ENCODE measurements around the gene PAPSS2. TPM values are rescaled to one million over a fixed set of nuclear protein-coding genes. Genes with fewer than 3 reads are reported as not detected.

PAPSS2 gene
- total and polyA plus RNA-seq, 9 donors = 5.8 to 14.5 (median 10.4) TPM

DNA sequence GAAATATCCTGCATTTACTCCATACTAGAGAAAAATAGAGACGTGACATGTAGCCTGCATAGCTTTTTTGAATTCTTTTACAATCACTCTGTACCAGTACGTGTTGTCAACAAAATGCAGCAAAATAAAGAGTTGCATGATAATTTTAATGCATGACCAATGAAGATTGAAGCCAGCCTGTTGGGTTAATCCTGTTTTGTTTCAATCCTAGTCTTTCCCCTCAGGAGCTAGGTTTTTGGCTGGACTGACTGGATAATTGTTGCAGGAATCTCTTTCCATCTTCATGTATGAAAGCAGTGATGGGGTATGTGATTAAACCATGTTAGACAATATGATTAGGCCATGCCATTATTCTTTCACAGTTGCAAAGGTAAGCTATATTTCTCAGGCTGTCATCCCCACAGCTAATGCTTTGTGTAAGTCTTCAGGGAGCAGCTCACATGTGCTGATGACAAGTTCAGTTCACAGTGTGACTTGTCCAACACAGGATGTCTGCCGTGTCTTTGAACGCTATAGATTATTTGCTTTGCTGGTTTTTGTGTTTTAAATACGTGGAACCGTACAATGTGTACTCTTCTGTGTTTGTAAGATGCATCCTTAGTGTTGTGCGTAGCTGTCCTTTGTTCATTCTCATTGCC, 24.4 kb downstream of the PAPSS2 start:
- Histone ChIP-seq H3K4me3 (ENCODE audit: low read length) (no peak overlapping the region), H3K27ac (ENCODE audit: low read length) (no peak overlapping the region), H3K27me3 (ENCODE audit: control insufficient read depth, insufficient read depth, low read length) (no peaks in the 10 kb centered on the region), H3K36me3 (ENCODE audit: control insufficient read depth, insufficient read depth, low read length) (no peaks in the 10 kb centered on the region), H3K4me1 (ENCODE audit: control insufficient read depth, insufficient read depth, low read length) (no peaks in the 10 kb centered on the region), H3K9me3 (replicated peaks; ENCODE audit: control insufficient read depth, low read depth, low read length) (no peaks in the 10 kb centered on the region)
- WGBS (ENCODE audit: insufficient coverage) = 74% methylated on average over 3 of the region's 7 CpGs
- no peak for DNase-seq

DNA sequence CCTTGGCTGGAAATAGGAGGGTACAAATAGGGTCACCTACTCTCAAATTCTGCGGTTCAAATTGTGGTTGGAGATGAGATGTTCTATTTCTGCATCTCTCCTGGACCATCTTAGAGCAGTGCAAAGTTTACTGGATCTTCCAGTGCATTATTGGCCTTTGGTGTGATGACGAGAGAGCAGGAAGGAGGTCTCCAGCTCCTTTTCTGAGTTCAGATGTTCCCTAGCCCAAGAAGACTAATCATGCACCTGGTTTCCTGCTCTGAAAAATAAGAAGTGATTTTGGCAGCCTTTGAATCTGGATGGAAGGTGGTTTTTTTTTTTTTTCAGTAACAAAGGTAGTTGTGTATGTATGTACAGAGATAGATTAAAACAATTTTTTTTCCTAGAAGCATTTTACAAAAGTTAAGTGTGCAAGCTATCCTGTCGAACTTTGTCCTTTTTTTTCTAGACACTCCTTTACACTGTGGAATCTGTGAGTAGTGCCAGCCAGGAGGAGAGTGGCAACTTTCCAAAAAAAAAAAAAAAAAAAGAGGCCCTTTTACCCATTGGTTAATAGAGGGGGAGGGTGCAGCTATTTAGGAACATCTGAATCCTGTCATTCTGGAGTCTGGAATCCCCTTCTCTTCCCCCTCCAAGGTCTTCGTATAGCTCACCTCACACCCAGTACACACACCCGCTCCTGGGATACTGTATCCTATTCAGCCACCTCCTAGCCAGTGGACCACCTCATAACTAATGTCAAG, 26.3 kb downstream of the PAPSS2 start:
- Histone ChIP-seq H3K9me3 (replicated peaks; ENCODE audit: control insufficient read depth, low read depth, low read length) (no peaks in the 10 kb centered on the region), H3K36me3 (ENCODE audit: control insufficient read depth, insufficient read depth, low read length) (no peaks in the 10 kb centered on the region), H3K27me3 (ENCODE audit: control insufficient read depth, insufficient read depth, low read length) (no peaks in the 10 kb centered on the region), H3K4me3 (ENCODE audit: low read length) (no peak overlapping the region), H3K27ac (ENCODE audit: low read length) (no peak overlapping the region), H3K4me1 (ENCODE audit: control insufficient read depth, insufficient read depth, low read length) (no peaks in the 10 kb centered on the region)
- WGBS (ENCODE audit: insufficient coverage) = no CpG with 5 or more reads among the region's 5 CpGs
- no peak for DNase-seq

DNA sequence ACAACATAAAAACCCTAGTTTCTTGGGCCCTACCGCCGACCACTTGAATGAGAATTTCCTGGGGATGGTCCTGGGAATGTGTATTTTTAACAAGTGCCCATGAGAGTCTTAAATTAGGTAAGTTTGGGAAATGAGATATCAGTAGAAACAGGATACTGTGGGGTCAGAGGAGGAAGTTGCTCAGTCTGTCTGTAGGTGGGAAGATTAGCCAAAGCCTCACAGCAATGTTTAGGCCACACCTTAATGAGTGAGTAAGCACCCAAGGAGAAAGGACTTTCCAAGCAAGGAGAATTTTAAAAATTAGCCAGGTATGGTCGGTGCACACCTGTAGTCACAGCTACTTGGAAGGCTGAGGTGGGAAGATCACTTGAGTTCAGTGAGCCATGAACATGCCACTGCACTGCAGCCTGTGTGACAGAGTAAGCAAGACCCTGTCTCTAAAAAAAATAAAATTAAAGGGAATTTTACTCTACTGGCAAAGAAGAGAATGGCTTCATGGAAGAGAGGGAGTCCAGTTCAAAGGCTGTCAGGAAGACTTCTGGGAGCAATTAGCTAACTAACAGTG, 31.9 kb downstream of the PAPSS2 start:
- Histone ChIP-seq H3K4me1 (ENCODE audit: control insufficient read depth, insufficient read depth, low read length) (no peaks in the 10 kb centered on the region), H3K9me3 (replicated peaks; ENCODE audit: control insufficient read depth, low read depth, low read length) (no peaks in the 10 kb centered on the region), H3K4me3 (ENCODE audit: low read length) (no peak overlapping the region), H3K36me3 (ENCODE audit: control insufficient read depth, insufficient read depth, low read length) (no peaks in the 10 kb centered on the region), H3K27ac (ENCODE audit: low read length) (no peak overlapping the region), H3K27me3 (ENCODE audit: control insufficient read depth, insufficient read depth, low read length) (no peaks in the 10 kb centered on the region)
- 92% methylated on average over 1 of the region's 3 CpGs for WGBS (ENCODE audit: insufficient coverage)
- DNase-seq = no peak

DNA sequence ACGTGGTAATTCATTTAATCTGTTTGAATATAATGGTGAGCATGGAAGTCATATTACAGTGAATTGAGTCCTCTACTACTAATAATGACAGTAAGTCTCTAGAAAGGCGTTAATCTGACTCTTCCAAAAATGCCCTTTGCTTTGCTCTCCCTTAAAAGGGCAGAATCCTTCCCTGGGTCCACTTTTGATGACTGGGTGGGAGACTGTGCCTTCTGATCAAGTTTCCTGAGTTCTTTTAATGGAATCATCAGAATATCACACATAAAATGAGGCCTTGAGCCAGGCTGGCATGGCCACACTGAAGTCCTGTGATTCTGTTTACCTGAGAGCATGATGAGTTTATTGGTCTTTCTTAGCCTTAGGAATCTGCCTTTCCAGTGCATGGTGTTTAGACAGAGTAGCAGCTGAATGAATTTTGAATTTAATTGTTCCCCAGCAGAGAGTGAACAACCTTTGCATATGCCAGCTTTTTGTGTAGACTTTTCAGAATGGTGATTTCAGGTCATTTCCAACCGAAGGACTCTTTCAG, 33.3 kb downstream of the PAPSS2 start:
- no CpG with 5 or more reads among the region's 3 CpGs for WGBS (ENCODE audit: insufficient coverage)
- H3K36me3 ChIP-seq (ENCODE audit: control insufficient read depth, insufficient read depth, low read length) = no peaks in the 10 kb centered on the region
- no peak overlapping the region for H3K4me3 ChIP-seq (ENCODE audit: low read length)

DNA sequence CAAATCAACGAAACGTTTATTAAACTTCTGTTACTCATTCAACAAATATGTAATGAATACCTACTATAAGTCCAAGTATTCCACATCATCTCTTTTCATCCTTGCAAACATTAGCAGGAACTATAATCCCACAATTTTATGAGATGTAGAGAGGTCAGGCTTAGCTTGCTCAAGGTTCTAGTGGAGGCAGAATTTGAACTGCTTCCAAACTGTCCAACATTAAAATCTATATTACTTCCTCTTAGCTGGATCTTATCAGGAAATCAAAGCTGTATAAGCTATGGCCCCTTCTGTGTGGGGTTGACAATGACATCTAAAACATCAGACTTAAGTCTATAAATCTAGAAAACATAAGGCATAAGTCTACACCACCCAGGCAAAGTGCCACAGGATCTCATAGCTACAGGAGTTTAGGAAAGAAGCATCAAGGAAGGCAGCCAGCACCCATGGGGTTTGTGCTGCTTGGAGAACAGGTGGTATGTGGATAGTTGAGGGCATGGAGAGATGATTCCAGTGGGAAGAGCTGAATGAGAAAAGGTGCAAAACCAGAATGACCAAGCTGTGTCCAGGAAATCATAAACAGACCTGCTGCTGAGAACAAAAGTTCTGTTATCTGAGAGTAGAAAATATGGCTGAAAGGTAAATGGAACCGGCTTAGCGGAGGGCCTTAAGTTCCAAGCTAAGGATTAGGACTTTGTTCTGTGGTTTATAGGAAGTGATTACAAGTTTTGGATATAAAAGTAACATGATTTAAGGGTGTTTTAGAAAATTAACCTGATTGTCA, 34.5 kb downstream of the PAPSS2 start:
- no peak overlapping the region for H3K4me3 ChIP-seq (ENCODE audit: low read length)
- DNase-seq = no peak
- no peaks in the 10 kb centered on the region for H3K9me3 ChIP-seq (replicated peaks; ENCODE audit: control insufficient read depth, low read depth, low read length)
- H3K4me1 ChIP-seq (ENCODE audit: control insufficient read depth, insufficient read depth, low read length) = no peaks in the 10 kb centered on the region
- 96% methylated on average over 2 of the region's 4 CpGs for WGBS (ENCODE audit: insufficient coverage)
- H3K36me3 ChIP-seq (ENCODE audit: control insufficient read depth, insufficient read depth, low read length) = no peaks in the 10 kb centered on the region
- H3K27ac ChIP-seq (ENCODE audit: low read length) = no peak overlapping the region
- no peaks in the 10 kb centered on the region for H3K27me3 ChIP-seq (ENCODE audit: control insufficient read depth, insufficient read depth, low read length)

More for the DNA sequence above, 33.3 kb downstream of the PAPSS2 start:
- DNase-seq = no peak
- Histone ChIP-seq H3K9me3 (replicated peaks; ENCODE audit: control insufficient read depth, low read depth, low read length) (no peaks in the 10 kb centered on the region), H3K27ac (ENCODE audit: low read length) (no peak overlapping the region), H3K27me3 (ENCODE audit: control insufficient read depth, insufficient read depth, low read length) (no peaks in the 10 kb centered on the region), H3K4me1 (ENCODE audit: control insufficient read depth, insufficient read depth, low read length) (no peaks in the 10 kb centered on the region)

DNA sequence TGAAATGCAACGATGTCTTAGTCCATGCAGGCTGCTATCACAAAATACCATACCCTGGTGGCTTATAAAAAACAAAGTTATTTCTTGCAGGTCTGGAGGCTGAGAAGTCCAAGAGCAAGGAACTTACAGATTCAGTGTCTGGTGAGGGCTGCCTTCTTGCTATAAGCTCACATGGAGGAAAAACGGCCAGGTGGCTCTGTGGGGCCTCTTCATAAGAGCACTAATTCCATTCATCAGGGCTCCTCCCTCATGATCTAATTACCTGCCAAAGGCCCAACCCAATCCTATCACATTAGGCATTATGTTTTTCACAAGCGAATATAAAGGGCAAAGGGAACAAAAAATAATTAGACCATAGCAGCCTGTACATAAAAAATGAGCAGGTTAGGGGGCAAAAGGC, 35.4 kb downstream of the PAPSS2 start:
- WGBS (ENCODE audit: insufficient coverage) = 80% methylated on average over 1 of the region's 3 CpGs

DNA sequence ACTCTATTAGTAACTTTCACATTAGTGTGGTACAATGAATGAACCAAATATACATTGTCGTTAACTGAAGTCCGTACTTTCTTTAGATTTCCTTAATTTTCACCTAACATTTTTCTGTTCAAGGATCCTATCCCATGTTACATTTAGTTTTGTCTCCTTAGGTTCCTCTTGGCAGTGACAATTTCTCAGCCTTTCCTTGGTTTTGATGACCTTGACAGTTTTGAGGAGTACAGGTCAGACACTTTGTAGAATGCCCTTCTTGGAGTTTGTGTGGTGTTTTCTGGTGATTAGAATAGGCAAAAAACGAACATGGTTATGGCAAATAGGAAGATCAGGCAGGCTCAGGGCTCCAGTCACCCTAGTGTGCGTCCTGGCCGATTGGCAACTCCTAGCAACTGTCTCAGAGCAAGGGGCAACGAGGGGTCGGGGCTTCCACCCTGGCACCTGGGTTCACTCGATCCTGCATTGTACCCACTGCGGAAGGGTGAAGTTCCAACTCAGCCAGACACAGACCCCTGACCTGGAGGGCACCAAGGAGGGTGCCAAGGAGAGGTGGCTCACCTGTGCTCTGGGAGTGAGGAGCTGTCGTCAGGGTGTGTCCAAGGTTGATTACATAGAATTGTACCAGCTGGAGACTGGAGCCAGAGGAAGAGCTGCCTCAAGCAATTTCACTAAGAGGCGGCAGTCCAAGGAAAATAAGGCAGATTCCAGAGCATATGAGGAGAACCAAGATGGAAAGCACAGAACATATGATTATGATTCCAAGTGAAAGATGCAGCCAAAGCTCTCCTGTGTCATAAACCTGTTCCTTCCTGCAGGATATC, 37.5 kb downstream of the PAPSS2 start:
- whole genome bisulfite sequencing (ENCODE audit: insufficient coverage) = 85% methylated on average over 7 of the region's 11 CpGs
- Histone ChIP-seq H3K4me1 (ENCODE audit: control insufficient read depth, insufficient read depth, low read length) (no peaks in the 10 kb centered on the region), H3K27me3 (ENCODE audit: control insufficient read depth, insufficient read depth, low read length) (no peaks in the 10 kb centered on the region), H3K27ac (ENCODE audit: low read length) (no peak overlapping the region), H3K36me3 (ENCODE audit: control insufficient read depth, insufficient read depth, low read length) (no peaks in the 10 kb centered on the region), H3K9me3 (replicated peaks; ENCODE audit: control insufficient read depth, low read depth, low read length) (no peaks in the 10 kb centered on the region), H3K4me3 (ENCODE audit: low read length) (no peak overlapping the region)
- DNase-seq = no peak

More for the DNA sequence above, 35.4 kb downstream of the PAPSS2 start:
- H3K27ac ChIP-seq (ENCODE audit: low read length) = no peak overlapping the region
- H3K9me3 ChIP-seq (replicated peaks; ENCODE audit: control insufficient read depth, low read depth, low read length) = no peaks in the 10 kb centered on the region
- no peak overlapping the region for H3K4me3 ChIP-seq (ENCODE audit: low read length)
- no peaks in the 10 kb centered on the region for H3K27me3 ChIP-seq (ENCODE audit: control insufficient read depth, insufficient read depth, low read length)
- H3K4me1 ChIP-seq (ENCODE audit: control insufficient read depth, insufficient read depth, low read length) = no peaks in the 10 kb centered on the region
- DNase-seq = no peak
- H3K36me3 ChIP-seq (ENCODE audit: control insufficient read depth, insufficient read depth, low read length) = no peaks in the 10 kb centered on the region

DNA sequence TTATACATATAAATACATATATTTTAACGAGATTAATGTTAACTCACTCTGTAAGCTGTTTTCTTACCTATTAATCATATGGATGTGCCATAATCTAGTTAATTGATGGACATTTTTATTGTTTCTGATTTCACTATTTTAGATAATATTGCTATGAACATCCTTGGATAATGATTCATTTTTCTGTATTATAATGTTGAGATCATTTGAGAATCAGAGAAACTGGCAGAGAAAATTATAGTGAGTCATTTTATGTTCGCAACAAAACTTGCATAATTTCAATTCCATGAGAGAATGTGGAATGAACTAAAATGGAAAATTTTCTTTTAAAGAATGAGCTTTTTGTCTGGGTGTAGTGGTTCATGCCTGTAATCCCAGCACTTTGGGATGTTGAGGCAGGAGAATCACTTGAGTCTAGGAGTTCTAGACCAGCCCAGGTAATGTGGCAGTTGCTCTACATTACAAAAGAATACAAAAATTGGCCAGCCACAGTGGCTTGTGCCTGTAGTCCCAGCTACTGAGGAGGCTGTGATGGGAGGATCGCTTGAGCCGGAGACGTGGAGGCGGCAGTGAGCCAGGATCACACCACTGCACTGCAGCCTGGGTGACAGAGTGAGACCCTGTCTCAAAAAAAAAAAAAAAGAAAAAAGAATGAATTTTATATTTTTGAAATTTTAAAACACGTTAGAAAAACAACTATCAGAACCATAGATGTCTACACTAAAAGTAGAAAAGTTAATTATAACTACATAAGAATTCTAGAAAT, 40.5 kb downstream of the PAPSS2 start:
- DNase-seq = peak; percentile 79
- Histone ChIP-seq H3K27ac (ENCODE audit: low read length) (no peak overlapping the region), H3K36me3 (ENCODE audit: control insufficient read depth, insufficient read depth, low read length) (no peaks in the 10 kb centered on the region), H3K4me3 (ENCODE audit: low read length) (no peak overlapping the region), H3K9me3 (replicated peaks; ENCODE audit: control insufficient read depth, low read depth, low read length) (no peaks in the 10 kb centered on the region), H3K27me3 (ENCODE audit: control insufficient read depth, insufficient read depth, low read length) (no peaks in the 10 kb centered on the region), H3K4me1 (ENCODE audit: control insufficient read depth, insufficient read depth, low read length) (peaks cover 2% of the 10 kb centered on the region)
- no CpG with 5 or more reads among the region's 7 CpGs for WGBS (ENCODE audit: insufficient coverage)

All from muscle of leg (tissue), 11 donors.